Muscle layer of colon (tissue), 2 donors: Measurements from ENCODE around the gene TGFBI.
A peak's percentile ranks its signal among the peaks of the same experiment; 100 is the strongest.

Source experiments
- H3K27ac ChIP-seq: one replicate; pipeline ENCODE4 v1.7.0; 2013; ENCODE audit warnings: low read depth, mild to moderate bottlenecking, low read length, moderate library complexity
- H3K27me3 ChIP-seq, 2 donors: one replicate each; pipeline ENCODE4 v1.7.0; 2013; ENCODE audit warnings: low read length in 2 of 2, mild to moderate bottlenecking in 2 of 2; ENCODE audit not compliant: insufficient read depth in 2 of 2, control insufficient read depth in 1 of 2
- H3K36me3 ChIP-seq: one replicate; pipeline ENCODE4 v1.7.0; 2013; ENCODE audit warnings: mild to moderate bottlenecking, low read length; ENCODE audit not compliant: insufficient read depth
- H3K4me1 ChIP-seq: one replicate; pipeline ENCODE4 v1.7.0; 2013; ENCODE audit warnings: mild to moderate bottlenecking, low read length; ENCODE audit not compliant: insufficient read depth
- H3K4me3 ChIP-seq, 2 donors: one replicate each; pipeline ENCODE4 v1.7.0; 2013; ENCODE audit warnings: low read length in 2 of 2, low read depth in 1 of 2, mild to moderate bottlenecking in 1 of 2, moderate library complexity in 1 of 2
- H3K9ac ChIP-seq: one replicate; pipeline ENCODE4 v1.7.0; 2013; ENCODE audit warnings: low read length
- H3K9me3 ChIP-seq: one replicate; pipeline ENCODE4 v1.7.0; 2013; ENCODE audit warnings: mild to moderate bottlenecking, low read length
- donor health status: abdominal sarcoma.
- donor health status: Adenocarcinoma of cecum.

Gene TGFBI

GRCh38 chr5:136005476-136005875 is 23.3 kb upstream of the TGFBI start:
- H3K27ac ChIP-seq = no peak overlapping the region

GRCh38 chr5:136006164-136006563 is 22.6 kb upstream of the TGFBI start:
- H3K27ac ChIP-seq = no peak overlapping the region
- H3K9me3 ChIP-seq = no peaks in the 10 kb centered on the region
- H3K4me3 ChIP-seq = no peak overlapping the region
- H3K9ac ChIP-seq = no peak overlapping the region
- no peaks in the 10 kb centered on the region for H3K36me3 ChIP-seq
- H3K27me3 ChIP-seq = no peaks in the 10 kb centered on the region
- H3K4me1 ChIP-seq = peaks cover 13% of the 10 kb centered on the region

More at GRCh38 chr5:136005476-136005875, 23.3 kb upstream of the TGFBI start:
- Histone ChIP-seq H3K27me3 (no peaks in the 10 kb centered on the region), H3K4me3 (no peak overlapping the region), H3K36me3 (no peaks in the 10 kb centered on the region), H3K9me3 (no peaks in the 10 kb centered on the region), H3K9ac (no peak overlapping the region), H3K4me1 (peaks cover 10% of the 10 kb centered on the region)

- no peaks in the 10 kb centered on the region for H3K27me3 ChIP-seq
These were observed 22.0 kb upstream of the TGFBI start for GRCh38 chr5:136006761-136007251.

GRCh38 chr5:136007271-136007670 is 21.5 kb upstream of the TGFBI start:
- Histone ChIP-seq H3K4me1 (peaks cover 18% of the 10 kb centered on the region), H3K9me3 (no peaks in the 10 kb centered on the region), H3K9ac (no peak overlapping the region), H3K36me3 (no peaks in the 10 kb centered on the region), H3K27me3 (no peaks in the 10 kb centered on the region), H3K4me3 (no peak overlapping the region), H3K27ac (no peak overlapping the region)

More at GRCh38 chr5:136006761-136007251, 22.0 kb upstream of the TGFBI start:
- Histone ChIP-seq H3K9me3 (no peaks in the 10 kb centered on the region), H3K27ac (no peak overlapping the region), H3K4me1 (peaks cover 18% of the 10 kb centered on the region), H3K36me3 (no peaks in the 10 kb centered on the region), H3K9ac (no peak overlapping the region), H3K4me3 (no peak overlapping the region)

- H3K27ac ChIP-seq = no peak overlapping the region
- H3K27me3 ChIP-seq = no peaks in the 10 kb centered on the region
- no peaks in the 10 kb centered on the region for H3K36me3 ChIP-seq
- H3K9me3 ChIP-seq = no peaks in the 10 kb centered on the region
- no peak overlapping the region for H3K4me3 ChIP-seq
- H3K9ac ChIP-seq = no peak overlapping the region
- peaks cover 40% of the 10 kb centered on the region for H3K4me1 ChIP-seq
These were observed 17.3 kb upstream of the TGFBI start for GRCh38 chr5:136011414-136012001.

GRCh38 chr5:136012041-136012804 is 16.6 kb upstream of the TGFBI start:
- H3K36me3 ChIP-seq = no peaks in the 10 kb centered on the region
- H3K27me3 ChIP-seq = no peaks in the 10 kb centered on the region
- peaks cover 45% of the 10 kb centered on the region for H3K4me1 ChIP-seq
- H3K9ac ChIP-seq = no peak overlapping the region
- peak overlapping the region; percentile 26 for H3K27ac ChIP-seq
- H3K9me3 ChIP-seq = no peaks in the 10 kb centered on the region
- H3K4me3 ChIP-seq = no peak overlapping the region

GRCh38 chr5:136013559-136013958 is 15.2 kb upstream of the TGFBI start:
- Histone ChIP-seq H3K4me1 (peaks cover 48% of the 10 kb centered on the region), H3K9ac (no peak overlapping the region), H3K27ac (peak overlapping the region; percentile 22)

GRCh38 chr5:136014049-136015002 is 14.5 kb upstream of the TGFBI start:
- no peaks in the 10 kb centered on the region for H3K9me3 ChIP-seq
- no peaks in the 10 kb centered on the region for H3K27me3 ChIP-seq
- no peak overlapping the region for H3K4me3 ChIP-seq
- H3K36me3 ChIP-seq = no peaks in the 10 kb centered on the region
- peaks cover 53% of the 10 kb centered on the region for H3K4me1 ChIP-seq
- no peak overlapping the region for H3K9ac ChIP-seq
- H3K27ac ChIP-seq = peak overlapping the region; percentile 56

More at GRCh38 chr5:136013559-136013958, 15.2 kb upstream of the TGFBI start:
- Histone ChIP-seq H3K36me3 (no peaks in the 10 kb centered on the region), H3K9me3 (no peaks in the 10 kb centered on the region), H3K27me3 (no peaks in the 10 kb centered on the region), H3K4me3 (no peak overlapping the region)

GRCh38 chr5:136015003-136015375 is 13.8 kb upstream of the TGFBI start:
- Histone ChIP-seq H3K4me3 (no peak overlapping the region), H3K27ac (peak overlapping the region; percentile 56), H3K4me1 (peaks cover 60% of the 10 kb centered on the region), H3K36me3 (no peaks in the 10 kb centered on the region), H3K27me3 (no peaks in the 10 kb centered on the region), H3K9ac (no peak overlapping the region), H3K9me3 (no peaks in the 10 kb centered on the region)

- Histone ChIP-seq H3K27me3 (no peaks in the 10 kb centered on the region), H3K4me3 (peak overlapping the region in 1 of 2 donors; percentile 3), H3K27ac (peak overlapping the region; percentile 56), H3K36me3 (no peaks in the 10 kb centered on the region), H3K9me3 (no peaks in the 10 kb centered on the region), H3K9ac (no peak overlapping the region), H3K4me1 (peaks cover 69% of the 10 kb centered on the region)
These were observed 12.7 kb upstream of the TGFBI start for GRCh38 chr5:136015966-136016650.
